ENCODE results near the gene RPS6KA2.
"Not testable (repeated sequence)": the region's sequence is repeated elsewhere in the genome, so short reads cannot be mapped to it uniquely, and the experiment has no call there.

RPS6KA2 gene

DNA sequence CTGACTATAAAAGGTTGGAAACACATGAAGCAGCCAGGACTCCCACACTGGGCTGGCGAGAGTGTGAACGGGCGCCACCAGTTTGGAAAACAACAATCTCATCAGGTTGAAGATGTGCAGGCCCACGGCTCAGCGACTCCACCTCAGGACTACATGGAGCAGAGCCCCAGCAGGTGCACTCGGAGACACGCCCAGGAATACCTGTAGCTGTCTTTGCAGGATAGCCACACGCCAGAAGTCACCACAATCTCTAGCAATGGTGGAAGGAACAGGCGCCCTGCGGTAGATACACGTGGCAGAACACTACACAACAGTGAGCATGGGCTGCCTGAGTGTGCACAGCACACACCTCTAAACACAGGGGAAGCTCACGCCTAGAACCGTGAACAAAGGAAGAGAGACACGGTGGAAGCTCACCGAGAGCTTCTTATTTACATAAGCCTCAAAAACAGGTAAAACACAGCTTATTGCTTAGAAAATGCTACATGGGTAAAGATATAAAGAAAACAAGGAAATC lies 28.7 kb upstream of the RPS6KA2 start:
- no peak for DNase-seq

DNA sequence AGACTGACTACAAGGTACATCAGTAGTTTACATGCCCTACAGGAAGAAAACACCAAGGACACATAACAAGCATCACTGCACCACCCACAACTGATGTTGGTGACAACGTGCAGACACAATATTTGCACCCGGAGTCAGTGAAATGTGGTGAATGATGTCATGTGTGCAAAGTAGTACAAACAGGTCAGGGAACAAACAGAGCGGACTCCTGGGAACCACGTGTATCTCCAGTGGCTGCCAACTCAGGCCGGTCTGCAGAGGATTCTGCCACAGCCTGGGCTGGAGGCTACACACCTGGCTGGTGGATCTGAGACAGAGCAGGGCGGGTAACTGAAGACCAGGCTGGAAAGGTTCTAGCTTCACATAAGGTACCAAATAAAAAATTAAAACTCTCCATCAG lies 28.2 kb upstream of the RPS6KA2 start:
- no peak for DNase-seq

DNA sequence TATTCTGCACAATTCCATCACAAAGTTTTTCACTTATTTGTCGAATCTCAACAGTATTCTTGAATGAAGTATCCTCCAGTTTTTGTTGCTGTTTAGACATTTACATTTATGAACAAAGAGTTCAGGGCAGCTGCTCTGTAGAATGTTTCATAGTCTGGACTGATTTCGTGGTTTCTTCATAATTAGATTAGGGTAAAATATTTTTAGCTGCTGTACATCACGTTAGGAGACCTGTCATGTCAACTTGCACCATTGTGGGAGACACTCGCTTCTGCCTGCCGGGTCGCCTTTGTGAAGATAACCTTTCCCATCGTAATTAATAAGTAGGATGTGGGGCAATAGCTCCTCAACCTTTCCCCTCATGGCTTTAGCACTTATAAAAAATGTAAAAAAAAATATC lies 27.5 kb upstream of the RPS6KA2 start:
- no peak for DNase-seq

DNA sequence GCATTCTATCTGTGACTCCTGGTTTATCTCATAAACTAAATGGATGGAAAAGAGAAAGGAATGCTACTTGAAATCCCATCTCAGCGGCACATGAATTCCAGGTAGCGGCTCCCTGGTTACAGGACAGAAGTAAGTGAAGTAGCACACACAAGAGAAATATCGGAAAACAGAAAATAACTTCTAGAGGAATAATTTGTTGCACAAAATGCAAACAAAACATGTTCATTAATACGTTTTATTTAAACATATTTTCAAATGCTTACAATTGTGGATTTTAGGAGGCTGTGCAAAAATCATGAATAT lies 26.5 kb upstream of the RPS6KA2 start:
- no peak for DNase-seq

DNA sequence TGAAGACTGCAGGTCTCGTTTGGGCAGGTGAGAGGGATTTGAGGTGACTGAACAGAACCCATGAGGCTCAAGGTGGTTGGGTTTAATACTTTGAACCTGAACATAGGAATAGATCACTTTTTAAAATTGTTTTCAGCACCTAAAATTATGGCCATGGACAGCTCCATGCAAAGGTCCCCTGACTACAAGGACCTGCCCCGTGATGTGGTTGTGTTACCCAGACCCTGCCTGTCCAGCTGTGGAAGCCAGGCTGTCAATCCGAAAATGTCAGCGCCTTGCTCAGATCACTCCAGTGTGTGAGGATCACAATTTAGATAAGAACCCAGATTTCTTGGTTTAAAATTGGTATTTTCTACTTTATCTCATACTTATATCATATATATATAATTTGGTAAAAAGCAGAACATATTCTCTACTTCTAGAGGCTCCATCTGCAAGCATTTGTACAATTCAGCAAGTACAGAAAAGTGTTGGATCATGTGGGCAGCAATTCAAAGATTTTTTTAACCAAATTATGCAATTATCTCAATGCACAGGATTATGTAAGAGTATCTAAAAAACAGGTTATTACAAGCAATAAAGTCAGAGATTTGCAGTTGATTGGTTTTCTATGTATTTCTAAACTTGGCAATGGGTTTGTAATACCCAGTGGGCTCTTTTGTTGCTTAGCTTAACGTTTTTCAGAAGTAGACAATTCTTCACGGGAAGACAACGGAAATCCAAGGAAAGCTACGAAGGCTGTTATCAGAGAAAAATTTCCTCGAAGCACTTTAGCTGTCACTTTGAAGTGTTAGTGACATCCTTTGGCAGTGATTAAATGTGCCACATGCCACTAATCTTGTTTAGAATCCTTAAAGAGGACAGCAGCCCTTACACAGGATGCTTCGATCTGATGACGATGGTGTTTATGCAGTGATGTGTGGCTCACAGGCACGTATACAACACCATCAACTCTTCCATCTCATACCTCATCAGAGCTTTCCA lies 24.1 kb upstream of the RPS6KA2 start:
- no peak for DNase-seq

DNA sequence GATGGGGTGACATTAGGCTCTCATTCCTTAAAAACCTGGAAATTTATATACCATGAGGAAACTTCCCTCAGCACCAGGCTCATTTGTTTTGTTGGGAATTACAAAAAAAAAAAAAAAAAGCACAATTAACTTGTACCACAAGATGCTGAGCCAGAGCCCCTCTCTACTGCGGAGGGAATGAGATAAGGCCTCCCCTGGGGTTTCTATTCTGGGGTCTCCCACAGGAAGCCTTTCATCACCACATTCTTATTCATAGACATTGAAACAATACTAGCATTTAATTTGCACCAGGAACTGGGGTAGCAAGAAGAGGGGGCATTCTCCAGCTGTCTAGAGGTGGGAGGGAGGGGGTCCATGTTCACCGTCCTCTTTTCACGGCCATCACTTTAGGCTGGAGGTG lies 23.0 kb upstream of the RPS6KA2 start:
- no peak for DNase-seq

DNA sequence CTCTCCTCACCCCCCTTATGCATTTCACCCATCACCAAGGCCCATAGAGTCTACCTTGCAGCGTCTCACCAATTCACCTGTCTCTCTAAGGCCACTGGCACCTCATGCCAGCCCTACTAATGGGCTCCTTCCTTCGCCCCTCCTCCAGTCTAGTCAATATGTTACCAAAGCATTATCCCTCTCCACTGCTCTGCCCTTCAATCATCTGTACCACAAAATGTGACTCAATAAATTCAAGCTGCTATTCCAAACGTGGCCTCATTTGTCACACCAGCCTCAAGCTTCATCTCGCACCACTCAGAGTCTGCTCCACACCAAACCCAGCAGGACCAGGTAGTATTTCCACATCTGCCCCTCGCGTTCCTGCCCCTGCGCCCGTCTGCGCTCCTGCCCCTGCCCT lies 21.8 kb upstream of the RPS6KA2 start:
- no peak for DNase-seq

DNA sequence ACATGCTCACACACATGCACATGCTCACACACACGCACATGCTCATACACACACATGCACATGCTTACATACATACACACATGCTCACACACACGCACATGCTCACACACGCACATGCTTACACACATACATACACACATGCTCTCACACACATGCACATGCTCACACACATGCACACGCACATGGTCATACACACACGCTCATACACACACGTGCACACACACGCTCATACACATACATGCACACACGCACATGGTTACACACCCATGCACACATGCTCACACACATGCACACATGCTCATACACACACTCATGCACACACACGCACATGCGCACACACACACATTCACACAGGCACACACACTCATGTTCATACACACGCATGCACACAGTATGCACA lies 20.8 kb upstream of the RPS6KA2 start:
- no peak for DNase-seq

DNA sequence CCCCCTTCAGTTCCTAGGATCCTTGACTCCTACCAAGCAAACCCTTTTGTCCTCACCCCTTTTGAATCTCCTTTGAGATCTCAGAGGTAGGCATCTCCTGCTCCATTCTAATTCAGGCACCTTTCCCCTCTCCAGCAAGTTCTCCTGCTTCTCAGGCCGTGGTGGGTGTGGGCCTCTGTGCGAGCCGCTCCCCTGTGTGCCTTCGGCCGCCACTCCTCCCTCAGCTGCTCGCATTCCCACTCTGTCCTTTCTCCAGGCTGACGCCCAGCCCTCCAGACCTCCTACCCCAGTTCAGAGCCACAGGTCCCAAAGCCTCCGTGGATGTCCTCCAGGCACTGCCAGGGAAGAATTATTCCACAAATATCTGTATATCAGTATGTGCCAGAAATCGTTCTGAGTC lies 19.7 kb upstream of the RPS6KA2 start:
- DNase-seq, result no peak

DNA sequence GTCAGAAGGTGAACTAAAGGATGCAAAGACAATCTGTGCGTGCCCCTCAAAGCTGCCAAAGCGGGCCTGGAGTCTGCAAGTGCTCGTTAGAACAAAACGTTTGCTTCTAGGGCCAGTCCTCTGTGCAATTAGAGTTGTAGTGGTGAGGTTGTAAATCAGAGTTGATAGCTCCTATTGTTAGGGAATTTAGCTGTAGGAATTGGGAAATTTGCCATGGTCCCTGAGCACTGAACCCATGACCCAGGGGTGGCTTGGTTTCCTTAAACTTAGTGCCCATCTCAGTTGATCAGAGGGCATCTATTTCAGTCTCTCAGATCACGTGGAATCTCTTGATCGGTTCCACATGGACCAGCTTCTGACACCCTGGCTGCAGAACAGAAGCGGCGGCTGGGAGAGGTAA lies 18.8 kb upstream of the RPS6KA2 start:
- DNase-seq, result no peak

DNA sequence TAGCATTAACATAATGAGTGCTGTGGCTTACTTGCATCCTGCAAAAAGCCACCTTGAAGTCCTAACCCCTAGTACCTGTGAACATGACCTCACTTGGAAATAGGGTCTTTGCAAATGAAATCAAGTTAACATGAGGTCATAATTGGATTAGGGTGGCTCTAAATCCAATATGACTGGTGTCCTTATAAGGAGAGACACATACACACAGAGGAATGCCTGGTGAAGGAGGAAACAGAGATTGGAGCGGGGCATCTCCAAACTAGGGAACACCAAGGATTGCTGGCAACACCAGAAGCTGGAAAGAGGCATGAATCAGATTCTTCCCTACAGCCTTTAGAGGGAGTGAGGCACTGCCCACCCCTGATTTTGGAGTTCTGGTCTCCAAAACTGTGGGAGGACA lies 17.6 kb upstream of the RPS6KA2 start:
- DNase-seq, result no peak

DNA sequence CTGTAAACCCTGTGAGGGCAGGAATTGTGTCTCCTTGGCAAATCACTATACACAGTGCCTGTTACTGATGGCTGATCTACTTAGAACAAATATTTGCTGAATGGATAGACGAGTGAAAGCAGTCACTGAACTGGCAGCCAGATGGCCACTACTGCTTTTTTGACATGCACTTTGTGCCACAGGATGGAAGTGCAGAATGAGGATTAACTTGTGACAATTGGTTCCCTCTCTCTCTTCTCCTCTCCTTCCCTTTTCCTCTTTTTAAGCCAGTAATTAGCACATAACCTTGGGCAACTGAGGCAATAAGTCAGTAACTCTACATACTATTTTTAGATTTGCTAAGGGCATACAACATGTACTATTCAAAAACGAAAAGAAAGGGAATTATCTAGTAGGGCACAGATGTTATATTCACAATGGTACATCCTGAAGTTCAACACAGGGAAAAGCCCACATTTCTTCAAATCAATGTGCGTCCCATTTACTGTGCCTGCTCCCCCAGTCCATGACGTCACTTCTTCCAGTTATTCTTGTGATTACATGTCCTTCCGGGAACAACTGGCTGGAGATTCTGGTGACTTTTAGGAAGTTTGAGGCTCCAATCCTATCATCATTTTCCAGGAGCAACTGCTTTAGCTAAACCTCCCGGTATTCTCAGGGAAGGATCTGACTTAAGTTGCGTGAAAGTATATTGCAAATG lies 17.0 kb upstream of the RPS6KA2 start:
- DNase-seq, result no peak

DNA sequence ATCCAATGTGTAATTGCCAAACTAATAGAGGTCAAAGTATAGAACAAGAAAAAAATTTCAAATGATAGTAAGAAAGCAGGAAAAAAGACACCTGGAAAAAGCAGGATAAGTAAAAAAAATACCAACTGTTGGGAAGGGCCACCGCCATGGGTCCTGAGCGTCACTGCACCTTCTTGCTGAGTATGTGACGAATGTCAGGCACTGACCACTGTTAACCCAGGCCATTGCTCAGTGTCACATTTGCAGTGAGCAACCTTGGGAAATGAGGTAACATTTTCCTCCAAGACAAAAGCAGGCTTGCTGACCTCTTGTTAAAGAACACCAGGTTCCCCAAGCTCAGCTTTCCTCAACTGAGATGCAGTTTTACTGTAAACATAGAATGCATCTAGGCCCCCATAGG lies 15.6 kb upstream of the RPS6KA2 start:
- no peak for DNase-seq

DNA sequence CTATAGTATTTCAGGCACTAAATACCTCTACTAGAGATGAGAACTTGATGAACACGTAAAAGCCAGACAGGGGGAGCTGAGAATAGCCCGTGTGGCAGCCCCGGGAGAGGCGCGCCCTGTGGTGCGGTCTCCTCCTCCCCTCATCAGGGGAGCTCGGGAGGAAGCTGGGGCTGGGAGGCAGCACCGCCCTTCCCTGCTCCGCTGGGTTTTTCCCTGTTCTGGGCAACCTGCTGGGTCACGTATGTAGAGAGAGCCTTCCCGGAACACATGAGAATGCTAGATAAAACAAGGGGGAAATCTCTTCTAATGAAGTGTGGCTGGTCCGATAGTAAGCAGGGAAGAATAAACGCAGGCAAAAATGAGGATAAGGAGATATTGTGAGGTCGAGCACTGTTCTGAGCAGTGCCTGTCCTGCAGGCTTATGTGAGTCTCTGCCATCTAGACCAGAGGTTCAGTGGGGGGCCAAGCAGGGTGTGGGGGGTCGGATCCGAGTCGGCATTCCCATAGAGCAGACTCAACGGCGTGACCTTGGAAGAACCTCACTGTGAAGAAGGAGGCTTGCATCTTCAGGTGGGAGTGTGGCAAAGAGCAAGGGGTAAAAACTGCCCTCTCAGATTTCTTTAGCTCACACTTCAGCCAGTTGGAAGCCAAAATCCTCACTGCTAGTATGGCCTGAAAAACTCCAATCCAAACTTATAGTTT lies 13.4 kb upstream of the RPS6KA2 start:
- DNase-seq, result no peak

DNA sequence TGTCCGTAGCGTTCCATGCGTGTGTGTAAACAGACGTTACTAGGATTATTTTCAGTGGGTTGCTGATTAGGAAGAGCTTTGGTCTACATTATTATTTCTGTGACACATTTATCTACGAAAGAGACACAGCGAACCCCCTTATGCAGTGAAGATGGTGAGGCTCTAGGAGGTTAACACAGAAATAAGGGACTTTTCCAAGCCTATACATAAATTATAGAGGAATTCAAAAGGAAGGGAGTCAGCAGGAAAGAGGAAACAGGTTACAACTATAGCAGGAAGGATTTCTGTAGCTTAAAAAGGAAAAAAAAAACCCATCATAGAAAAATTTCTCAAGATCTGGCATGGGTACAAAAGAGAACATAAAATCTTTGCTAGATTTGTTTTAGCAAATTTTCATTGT lies 12.9 kb upstream of the RPS6KA2 start:
- no peak for DNase-seq

DNA sequence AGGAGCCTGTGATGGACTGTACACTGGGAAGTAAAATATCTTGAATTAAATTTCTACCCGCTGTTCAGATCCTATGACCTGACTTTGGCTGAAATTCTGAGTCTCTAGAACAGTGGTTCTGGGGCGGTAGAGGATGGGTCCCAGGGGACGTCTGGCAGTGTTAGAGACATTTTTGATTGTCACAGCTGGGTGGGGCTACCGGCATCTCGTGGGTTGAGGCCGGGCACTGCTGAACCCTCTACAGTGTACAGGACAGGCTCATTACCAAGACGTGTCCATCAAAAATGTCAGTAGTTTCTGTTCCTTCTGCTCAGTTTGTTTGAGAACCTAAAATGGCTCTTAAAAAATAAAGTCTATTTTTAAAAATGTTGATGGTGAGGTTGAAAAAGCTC lies 11.5 kb upstream of the RPS6KA2 start:
- DNase-seq, result no peak

DNA sequence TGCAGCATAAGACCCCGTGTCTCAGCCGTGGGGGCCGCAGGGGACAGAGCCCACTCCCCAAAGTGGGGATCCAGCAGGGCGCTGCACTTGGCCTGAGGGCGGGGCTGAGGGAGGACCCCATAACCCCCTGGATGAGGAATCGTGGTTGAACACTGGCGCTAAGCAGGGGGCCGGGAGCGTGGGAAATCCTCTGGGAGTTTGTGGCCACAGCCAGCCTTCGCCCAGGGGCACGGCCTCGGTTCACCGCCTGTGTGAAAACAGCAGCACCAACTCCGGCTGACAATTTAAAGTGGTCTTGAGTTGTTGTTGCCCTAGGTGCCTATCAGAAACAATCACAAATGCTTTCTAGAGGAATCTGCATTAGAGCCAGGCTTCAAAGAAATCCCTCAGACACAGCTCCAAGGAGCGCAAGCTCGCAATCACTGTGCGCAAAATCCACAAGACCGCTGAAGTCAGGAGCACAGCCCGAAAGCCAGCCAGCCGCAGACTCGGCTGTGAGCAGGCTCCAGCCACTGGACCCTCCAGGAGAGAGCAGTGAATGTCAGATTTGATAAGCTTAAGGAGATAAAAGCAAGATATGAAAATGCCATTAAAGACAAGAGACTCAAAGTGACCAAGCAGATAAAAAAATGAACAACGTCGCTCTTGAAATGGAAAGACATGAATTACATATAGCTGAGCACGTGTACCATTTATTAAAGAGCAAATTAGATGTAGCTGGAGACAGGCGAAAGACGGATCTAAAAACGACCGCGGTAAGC lies 10.9 kb upstream of the RPS6KA2 start:
- DNase-seq, result no peak

DNA sequence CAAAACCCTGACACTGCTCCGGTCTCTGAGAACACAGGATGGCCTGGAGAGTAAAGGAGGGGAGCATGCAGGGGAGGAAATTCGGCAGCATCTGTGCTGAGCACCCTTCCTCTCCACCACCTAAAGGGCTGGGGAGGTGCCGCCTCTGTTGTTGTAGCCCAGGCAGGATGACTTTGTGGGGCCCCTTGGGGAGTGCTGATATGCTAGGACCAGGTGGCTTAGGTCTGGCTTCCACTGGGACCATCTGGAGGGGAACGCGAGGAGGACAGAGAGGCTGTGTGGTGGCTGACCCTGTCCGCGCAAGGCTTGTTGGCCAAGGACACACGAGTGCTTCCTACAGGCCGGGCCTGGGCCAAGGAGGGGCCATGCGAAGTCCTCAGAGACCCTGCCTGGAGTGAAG lies 9.9 kb upstream of the RPS6KA2 start:
- no peak for DNase-seq

DNA sequence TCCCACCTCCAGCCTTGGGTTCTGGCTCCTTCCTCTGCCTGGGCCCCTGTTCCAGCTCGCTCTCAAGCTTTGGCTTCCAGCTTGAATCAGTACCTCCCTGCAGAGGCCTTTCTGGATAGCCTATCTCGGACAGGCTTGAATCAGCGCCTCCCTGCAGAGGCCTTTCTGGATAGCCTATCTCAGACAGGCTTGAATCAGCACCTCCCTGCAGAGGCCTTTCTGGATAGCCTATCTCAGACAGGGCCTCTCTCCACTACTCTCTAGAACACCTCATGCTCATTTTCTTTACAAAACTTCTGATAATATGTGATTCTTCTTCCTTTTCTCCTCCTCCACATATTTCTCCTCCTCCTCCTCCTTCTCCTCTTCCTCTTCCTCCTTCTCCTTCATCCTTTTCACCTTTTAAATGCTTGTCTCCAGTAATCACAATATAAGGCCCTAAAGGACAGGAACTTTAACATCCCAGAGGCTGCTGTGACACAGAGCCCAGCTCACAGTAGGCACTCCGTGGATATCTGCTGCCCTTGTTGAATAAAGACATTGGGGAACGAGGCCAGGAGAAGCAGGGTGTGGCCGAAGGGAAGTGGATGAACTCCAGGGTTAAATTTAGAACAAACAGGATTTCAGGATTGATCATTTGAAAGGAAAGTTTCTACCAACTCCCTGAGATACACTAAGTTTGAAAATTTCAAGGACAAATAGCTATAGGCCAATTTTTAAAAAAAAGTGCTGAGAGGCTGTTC lies 9.3 kb upstream of the RPS6KA2 start:
- DNase-seq, result no peak

DNA sequence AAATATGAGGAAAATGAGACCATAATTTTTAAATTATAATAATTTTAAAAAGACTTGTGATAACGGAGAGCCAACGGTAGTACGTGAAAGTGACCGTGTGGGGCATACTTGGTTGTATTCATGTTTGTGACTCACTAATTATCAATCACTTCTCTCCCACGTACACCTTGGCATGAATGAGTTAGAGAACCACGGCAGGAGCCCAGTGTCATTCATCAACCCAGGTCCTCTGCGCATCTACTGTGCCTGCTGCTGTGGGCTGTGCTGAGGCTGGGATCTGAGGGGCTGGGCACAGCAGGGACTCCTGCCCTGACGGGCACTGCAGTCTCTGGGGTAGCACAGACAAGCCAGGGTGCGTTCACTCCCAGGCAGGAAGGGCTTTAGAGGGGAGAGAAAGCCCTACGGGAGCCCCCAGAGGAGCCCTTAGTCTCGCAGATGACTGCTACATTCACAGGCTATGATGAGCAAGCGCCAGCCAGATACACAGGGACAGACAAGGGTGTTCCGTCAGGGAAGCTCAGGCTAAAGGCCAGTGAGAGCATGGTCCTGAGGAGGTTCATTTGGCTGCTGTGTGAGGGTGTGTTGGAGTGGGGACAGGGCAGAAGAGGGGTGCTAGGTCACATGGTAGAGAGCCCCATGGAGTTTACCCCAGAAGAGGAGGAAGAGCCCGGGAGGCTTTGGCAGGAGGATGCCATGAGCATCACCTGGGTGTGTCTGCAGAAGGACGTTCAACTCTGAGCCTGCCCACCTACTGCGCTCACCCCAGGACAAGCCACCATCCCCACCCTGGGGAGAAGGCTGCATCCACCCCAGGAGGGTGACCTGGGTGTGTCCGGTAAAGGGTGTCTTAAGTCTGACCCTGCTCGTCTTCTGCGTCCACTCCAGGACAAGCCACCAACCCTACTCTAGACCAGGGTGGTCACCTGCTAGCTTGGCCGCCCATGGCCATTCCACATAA lies 8.2 kb upstream of the RPS6KA2 start:
- no peak for DNase-seq

DNA sequence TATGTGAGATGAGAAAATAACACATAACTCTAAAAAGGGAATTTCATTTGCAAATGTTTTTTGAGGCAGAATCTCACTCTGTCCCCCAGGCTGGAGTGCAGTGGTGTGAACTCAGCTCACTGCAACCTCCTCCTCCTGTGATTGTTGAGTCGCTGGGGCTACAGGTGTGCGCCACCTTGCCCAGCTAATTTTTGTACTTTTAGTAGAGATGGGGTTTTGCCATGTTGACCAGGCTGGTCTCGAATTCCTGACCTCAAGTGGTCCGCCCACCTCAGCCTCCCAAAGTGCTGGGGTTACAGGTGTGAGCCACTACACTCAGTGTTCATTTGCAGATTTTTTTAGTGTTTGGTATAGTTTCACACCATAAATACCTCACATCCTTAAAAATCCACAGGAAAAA lies 7.5 kb upstream of the RPS6KA2 start:
- DNase-seq, result not testable (repeated sequence)
